SK-N-SH (cell line): ENCODE results near the gene OXER1. TPM values are rescaled to one million over a fixed set of nuclear protein-coding genes. Genes with fewer than 3 reads are reported as not detected.

Source experiments
- CTCF ChIA-PET: fragments of 300-600, 350-600 bp; formaldehyde crosslinking; extraction: SDS; loops from one replicate; lab custom pipeline; 2021; lab: Yijun Ruan, JAX
- POLR2A ChIA-PET: fragments of 350-600 bp; sonication (Branson Sonifier 250); formaldehyde crosslinking; extraction: SDS; loops from one replicate; lab custom pipeline; 2020; ENCODE audit warnings: antibody characterized with exemption, inconsistent platforms; lab: Yijun Ruan, JAX
- DNase-seq: peaks from one replicate; pipeline ENCODE4 v3.0.0; 2012
- H2AFZ ChIP-seq: fragments of 200-600 bp; sonication (generic); 2 replicates; pipeline ENCODE4 v1.8.1; 2016; ENCODE audit warnings: antibody characterized with exemption, mild to moderate bottlenecking, low read depth
- H3F3A ChIP-seq: fragments of 200-600 bp; sonication (generic); replicated peaks from 2 replicates; pipeline ENCODE3; 2016; ENCODE audit warnings: antibody characterized with exemption, mild to moderate bottlenecking; ENCODE audit not compliant: insufficient read depth
- H3K27ac ChIP-seq, 2 experiments: fragments of 200-500 bp in 1 of 2; fragments of 200-600 bp in 1 of 2; sonication (Bioruptor generic) in 1 of 2; sonication (generic), shearing (Covaris generic) in 1 of 2; 2 replicates each; pipeline versions ENCODE4 v1.5.1 to v1.6.1; 2014 to 2016; ENCODE audit warnings: low read depth in 2 of 2, inconsistent platforms in 1 of 2, low read length in 1 of 2, mild to moderate bottlenecking in 1 of 2, mixed read lengths in 1 of 2
- H3K27me3 ChIP-seq: fragments of 200-600 bp; sonication (generic), shearing (Covaris generic); 2 replicates; pipeline ENCODE4 v1.6.1; 2016; ENCODE audit warnings: mixed run types; ENCODE audit not compliant: insufficient read depth
- H3K36me3 ChIP-seq, 2 experiments: fragments of 200-500 bp in 1 of 2; fragments of 200-600 bp in 1 of 2; sonication (Bioruptor generic) in 1 of 2; sonication (generic) in 1 of 2; replicated peaks in 1 of 2; 2 replicates each; pipeline versions ENCODE3 to v1.5.1; 2014 to 2016; ENCODE audit warnings: low read length in 1 of 2, mild to moderate bottlenecking in 1 of 2; ENCODE audit not compliant: insufficient read depth in 2 of 2, control insufficient read depth in 1 of 2
- H3K4me1 ChIP-seq, 2 experiments: fragments of 200-500 bp in 1 of 2; fragments of 200-600 bp in 1 of 2; sonication (Bioruptor generic) in 1 of 2; sonication (generic), shearing (Covaris generic) in 1 of 2; 2 replicates each; pipeline versions ENCODE4 v1.5.1 to v1.6.1; 2014 to 2016; ENCODE audit warnings: low read depth in 1 of 2, low read length in 1 of 2, mixed run types in 1 of 2; ENCODE audit not compliant: insufficient read depth in 2 of 2, control insufficient read depth in 1 of 2
- H3K4me2 ChIP-seq: fragments of 200-600 bp; sonication (generic), shearing (Covaris generic); 2 replicates; pipeline ENCODE4 v1.6.1; 2017; ENCODE audit warnings: mixed run types
- H3K4me3 ChIP-seq, 2 experiments: fragments of 200-500 bp in 1 of 2; fragments of 200-600 bp in 1 of 2; sonication (Bioruptor generic) in 1 of 2; sonication (generic), shearing (Covaris generic) in 1 of 2; 2 replicates each; pipeline versions ENCODE4 v1.5.1 to v1.8.1; 2014 to 2016; ENCODE audit warnings: low read depth in 2 of 2, inconsistent platforms in 1 of 2, low read length in 1 of 2, mild to moderate bottlenecking in 1 of 2, mixed read lengths in 1 of 2, moderate library complexity in 1 of 2
- H3K79me2 ChIP-seq: fragments of 200-600 bp; sonication (generic); 2 replicates; pipeline ENCODE4 v1.8.1; 2017; ENCODE audit warnings: mild to moderate bottlenecking; ENCODE audit not compliant: insufficient read depth
- H3K9ac ChIP-seq: fragments of 200-600 bp; sonication (generic); 2 replicates; pipeline ENCODE4 v1.6.1; 2017; ENCODE audit warnings: mixed run types
- H3K9me2 ChIP-seq: fragments of 200-600 bp; sonication (generic); 2 replicates; pipeline ENCODE4 v1.6.1; 2017; ENCODE audit warnings: mixed run types
- H3K9me3 ChIP-seq: fragments of 200-600 bp; sonication (generic); 2 replicates; pipeline ENCODE4 v1.6.1; 2017; ENCODE audit warnings: mixed run types, mild to moderate bottlenecking, moderate library complexity
- H4K20me1 ChIP-seq: fragments of 200-600 bp; sonication (generic); 2 replicates; pipeline ENCODE4 v1.6.1; 2017; ENCODE audit warnings: mild to moderate bottlenecking, mixed run types; ENCODE audit not compliant: insufficient read depth
- CHD2 ChIP-seq: fragments of 150-350 bp; IDR thresholded peaks from 2 replicates; pipeline ENCODE4 v1.6.1; 2018; ENCODE audit warnings: low read length; ENCODE audit not compliant: partially characterized antibody
- EP300 ChIP-seq, 2 experiments: IDR thresholded peaks; 2 replicates each; pipeline versions ENCODE4 v1.4.0 to v1.6.1; 2012; ENCODE audit warnings: borderline replicate concordance in 1 of 2, low read depth in 1 of 2, low read length in 1 of 2
- FOXM1 ChIP-seq: IDR thresholded peaks from 2 replicates; pipeline ENCODE4 v1.4.0; 2012; ENCODE audit warnings: low read depth, mild to moderate bottlenecking
- GABPA ChIP-seq: IDR thresholded peaks from 2 replicates; pipeline ENCODE4 v1.4.0; 2012; ENCODE audit warnings: low read depth, mild to moderate bottlenecking
- GATA2 ChIP-seq: sonication (generic); formaldehyde crosslinking; IDR thresholded peaks from 2 replicates; pipeline ENCODE4 v1.5.0; 2020; ENCODE audit warnings: mild to moderate bottlenecking, missing genetic modification reagents
- JUND ChIP-seq: IDR thresholded peaks from 2 replicates; pipeline ENCODE4 v1.4.0; 2012
- MEF2A ChIP-seq: IDR thresholded peaks from 2 replicates; pipeline ENCODE4 v1.4.0; 2012; ENCODE audit warnings: low read depth, borderline replicate concordance
- NRF1 ChIP-seq: IDR thresholded peaks from 2 replicates; pipeline ENCODE4 v1.6.1; 2012; ENCODE audit warnings: low read depth, mild to moderate bottlenecking, low read length
- POLR2AphosphoS5 ChIP-seq: IDR thresholded peaks from 2 replicates; pipeline ENCODE4 v1.6.1; 2012; ENCODE audit warnings: low read depth, low read length
- RAD21 ChIP-seq: IDR thresholded peaks from 2 replicates; pipeline ENCODE4 v1.6.1; 2012; ENCODE audit warnings: mild to moderate bottlenecking, low read length
- RFX5 ChIP-seq: IDR thresholded peaks from 2 replicates; pipeline ENCODE4 v1.6.1; 2012; ENCODE audit warnings: mild to moderate bottlenecking, improper control_type of control experiment, low read length
- YY1 ChIP-seq: IDR thresholded peaks from 2 replicates; pipeline ENCODE4 v1.4.0; 2012; ENCODE audit warnings: low read depth, mild to moderate bottlenecking
- WGBS: methylation state at CpG from one replicate; pipeline ENCODE4 v1.1.6; 2017; ENCODE audit warnings: low lambda C conversion rate; 5-methylcytosine and 5-hydroxymethylcytosine counted together
- polyA plus RNA-seq, 3 experiments: library from polyadenylated mRNA; depleted of rRNA; stranded (reverse); fragments of >200 nt; gene quantifications; 2 replicates each; pipeline ENCODE4 v1.2.3, GENCODE V29; 2012
- TF ChIP-seq, protein P1 (sequence below): IDR thresholded peaks from 2 replicates; pipeline ENCODE4 v1.4.0; 2012; ENCODE audit warnings: low read depth, borderline replicate concordance
- TF ChIP-seq, protein P2 (sequence below): IDR thresholded peaks from 2 replicates; pipeline ENCODE4 v1.4.0; 2012; ENCODE audit warnings: low read depth
- TF ChIP-seq, protein P3 (sequence below): fragments of 150-350 bp; IDR thresholded peaks from 2 replicates; pipeline ENCODE4 v1.6.1; 2017; ENCODE audit warnings: antibody characterized with exemption, low read length, low read depth, borderline replicate concordance
- TF ChIP-seq, protein P4 (sequence below): fragments of 200-600 bp; sonication (generic); IDR thresholded peaks from 2 replicates; pipeline ENCODE4 v1.6.1; 2017; ENCODE audit warnings: antibody characterized with exemption, mild to moderate bottlenecking, moderate library complexity
- TF ChIP-seq, protein P5 (sequence below): IDR thresholded peaks from 2 replicates; pipeline ENCODE4 v1.6.1; 2012; ENCODE audit warnings: mild to moderate bottlenecking, low read depth, low read length, moderate library complexity

Gene OXER1
- polyA plus RNA-seq, 1 of the 3 experiments (the other 2 are of a cell fraction), result not detected

DNA sequence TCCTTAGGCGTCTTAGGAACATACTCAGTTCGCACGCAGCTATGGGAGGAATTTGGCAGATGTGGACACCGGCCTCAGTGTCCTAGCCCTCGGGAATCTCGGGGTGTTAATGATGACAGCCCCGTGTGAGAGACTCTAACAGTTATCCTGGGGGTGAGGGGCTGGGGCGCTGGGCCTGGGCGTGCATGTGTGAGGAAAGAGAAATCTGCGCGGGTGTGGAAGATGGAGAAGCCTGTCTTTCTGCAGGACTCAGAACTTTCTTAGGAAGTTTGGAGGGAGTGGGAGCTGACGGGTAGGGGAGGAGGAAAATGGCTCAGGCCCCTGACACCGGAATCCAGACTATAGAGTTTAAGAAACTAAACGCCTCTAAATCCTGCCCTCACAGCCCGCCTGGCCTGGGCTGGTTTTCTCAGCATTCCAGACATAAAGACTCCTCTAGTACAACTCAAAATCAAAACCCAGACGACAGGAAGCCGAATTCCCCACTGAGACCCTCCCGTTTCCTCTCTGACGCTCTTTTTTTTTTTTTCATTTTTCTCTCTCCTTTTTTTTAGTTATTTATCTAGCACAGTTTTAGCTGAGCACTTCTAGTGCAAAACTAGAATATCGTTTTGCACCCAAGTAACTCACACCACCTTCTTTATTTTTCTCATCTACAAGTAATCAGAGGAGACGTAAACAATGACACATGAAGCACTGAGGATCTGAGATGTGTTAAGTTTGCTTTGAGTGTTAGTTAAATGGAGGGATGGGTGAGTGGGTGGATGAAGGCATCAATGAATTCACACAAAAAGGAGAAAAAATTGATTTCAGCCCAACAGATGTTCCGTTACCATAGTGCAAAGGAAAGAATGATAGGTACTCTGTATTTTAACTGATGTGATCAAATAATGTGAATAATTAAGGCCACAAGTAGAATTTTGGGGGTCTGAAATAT lies 29.7 kb upstream of the OXER1 start:
- CTCF ChIA-PET, result interaction anchor here (0.9 to 1.1 kb wide), 2 partner anchors 16 to 130 kb away, joined by 3 to 4 read pairs; no protein-coding TSS in a partner anchor
- no peaks in the 10 kb centered on the region for H3K9me3 ChIP-seq
- peaks cover 0 to 4% of the 10 kb centered on the region in 2 experiments; a peak in 1 of 4 replicates for H3K4me1 ChIP-seq
- H4K20me1 ChIP-seq, result no peaks in the 10 kb centered on the region
- H3K27ac ChIP-seq, result no peak overlapping the region
- H3K4me3 ChIP-seq, result no peak overlapping the region
- WGBS, result 89% methylated on average over 22 of the region's 22 CpGs
- H3K79me2 ChIP-seq, result no peaks in the 10 kb centered on the region
- no peaks in the 10 kb centered on the region for H3K9me2 ChIP-seq
- POLR2A ChIA-PET, result no interaction called here
- no peak overlapping the region for H2AFZ ChIP-seq
- TF ChIP-seq RAD21, result no peak
- TF ChIP-seq, protein P1, sequence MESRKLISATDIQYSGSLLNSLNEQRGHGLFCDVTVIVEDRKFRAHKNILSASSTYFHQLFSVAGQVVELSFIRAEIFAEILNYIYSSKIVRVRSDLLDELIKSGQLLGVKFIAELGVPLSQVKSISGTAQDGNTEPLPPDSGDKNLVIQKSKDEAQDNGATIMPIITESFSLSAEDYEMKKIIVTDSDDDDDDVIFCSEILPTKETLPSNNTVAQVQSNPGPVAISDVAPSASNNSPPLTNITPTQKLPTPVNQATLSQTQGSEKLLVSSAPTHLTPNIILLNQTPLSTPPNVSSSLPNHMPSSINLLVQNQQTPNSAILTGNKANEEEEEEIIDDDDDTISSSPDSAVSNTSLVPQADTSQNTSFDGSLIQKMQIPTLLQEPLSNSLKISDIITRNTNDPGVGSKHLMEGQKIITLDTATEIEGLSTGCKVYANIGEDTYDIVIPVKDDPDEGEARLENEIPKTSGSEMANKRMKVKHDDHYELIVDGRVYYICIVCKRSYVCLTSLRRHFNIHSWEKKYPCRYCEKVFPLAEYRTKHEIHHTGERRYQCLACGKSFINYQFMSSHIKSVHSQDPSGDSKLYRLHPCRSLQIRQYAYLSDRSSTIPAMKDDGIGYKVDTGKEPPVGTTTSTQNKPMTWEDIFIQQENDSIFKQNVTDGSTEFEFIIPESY, result no peak
- TF ChIP-seq GATA2 (CRISPR knock-in tag), result no peak
- no peak for TF ChIP-seq EP300 (IDR thresholded peaks at IDR 0.05; ENCODE audit: borderline replicate concordance in 1 of 2, low read depth in 1 of 2, low read length in 1 of 2)
- no peak for TF ChIP-seq CHD2
- TF ChIP-seq, protein P2, sequence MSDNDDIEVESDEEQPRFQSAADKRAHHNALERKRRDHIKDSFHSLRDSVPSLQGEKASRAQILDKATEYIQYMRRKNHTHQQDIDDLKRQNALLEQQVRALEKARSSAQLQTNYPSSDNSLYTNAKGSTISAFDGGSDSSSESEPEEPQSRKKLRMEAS, result no peak
- no peak for TF ChIP-seq MEF2A
- no peak for TF ChIP-seq JUND
- TF ChIP-seq GABPA, result no peak
- no peak for TF ChIP-seq FOXM1
- TF ChIP-seq, protein P3, sequence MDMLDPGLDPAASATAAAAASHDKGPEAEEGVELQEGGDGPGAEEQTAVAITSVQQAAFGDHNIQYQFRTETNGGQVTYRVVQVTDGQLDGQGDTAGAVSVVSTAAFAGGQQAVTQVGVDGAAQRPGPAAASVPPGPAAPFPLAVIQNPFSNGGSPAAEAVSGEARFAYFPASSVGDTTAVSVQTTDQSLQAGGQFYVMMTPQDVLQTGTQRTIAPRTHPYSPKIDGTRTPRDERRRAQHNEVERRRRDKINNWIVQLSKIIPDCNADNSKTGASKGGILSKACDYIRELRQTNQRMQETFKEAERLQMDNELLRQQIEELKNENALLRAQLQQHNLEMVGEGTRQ, result no peak
- TF ChIP-seq NRF1, result no peak
- TF ChIP-seq, protein P4, sequence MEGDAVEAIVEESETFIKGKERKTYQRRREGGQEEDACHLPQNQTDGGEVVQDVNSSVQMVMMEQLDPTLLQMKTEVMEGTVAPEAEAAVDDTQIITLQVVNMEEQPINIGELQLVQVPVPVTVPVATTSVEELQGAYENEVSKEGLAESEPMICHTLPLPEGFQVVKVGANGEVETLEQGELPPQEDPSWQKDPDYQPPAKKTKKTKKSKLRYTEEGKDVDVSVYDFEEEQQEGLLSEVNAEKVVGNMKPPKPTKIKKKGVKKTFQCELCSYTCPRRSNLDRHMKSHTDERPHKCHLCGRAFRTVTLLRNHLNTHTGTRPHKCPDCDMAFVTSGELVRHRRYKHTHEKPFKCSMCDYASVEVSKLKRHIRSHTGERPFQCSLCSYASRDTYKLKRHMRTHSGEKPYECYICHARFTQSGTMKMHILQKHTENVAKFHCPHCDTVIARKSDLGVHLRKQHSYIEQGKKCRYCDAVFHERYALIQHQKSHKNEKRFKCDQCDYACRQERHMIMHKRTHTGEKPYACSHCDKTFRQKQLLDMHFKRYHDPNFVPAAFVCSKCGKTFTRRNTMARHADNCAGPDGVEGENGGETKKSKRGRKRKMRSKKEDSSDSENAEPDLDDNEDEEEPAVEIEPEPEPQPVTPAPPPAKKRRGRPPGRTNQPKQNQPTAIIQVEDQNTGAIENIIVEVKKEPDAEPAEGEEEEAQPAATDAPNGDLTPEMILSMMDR, result no peak
- no peak for TF ChIP-seq RFX5
- no peak for TF ChIP-seq YY1
- TF ChIP-seq, protein P5, sequence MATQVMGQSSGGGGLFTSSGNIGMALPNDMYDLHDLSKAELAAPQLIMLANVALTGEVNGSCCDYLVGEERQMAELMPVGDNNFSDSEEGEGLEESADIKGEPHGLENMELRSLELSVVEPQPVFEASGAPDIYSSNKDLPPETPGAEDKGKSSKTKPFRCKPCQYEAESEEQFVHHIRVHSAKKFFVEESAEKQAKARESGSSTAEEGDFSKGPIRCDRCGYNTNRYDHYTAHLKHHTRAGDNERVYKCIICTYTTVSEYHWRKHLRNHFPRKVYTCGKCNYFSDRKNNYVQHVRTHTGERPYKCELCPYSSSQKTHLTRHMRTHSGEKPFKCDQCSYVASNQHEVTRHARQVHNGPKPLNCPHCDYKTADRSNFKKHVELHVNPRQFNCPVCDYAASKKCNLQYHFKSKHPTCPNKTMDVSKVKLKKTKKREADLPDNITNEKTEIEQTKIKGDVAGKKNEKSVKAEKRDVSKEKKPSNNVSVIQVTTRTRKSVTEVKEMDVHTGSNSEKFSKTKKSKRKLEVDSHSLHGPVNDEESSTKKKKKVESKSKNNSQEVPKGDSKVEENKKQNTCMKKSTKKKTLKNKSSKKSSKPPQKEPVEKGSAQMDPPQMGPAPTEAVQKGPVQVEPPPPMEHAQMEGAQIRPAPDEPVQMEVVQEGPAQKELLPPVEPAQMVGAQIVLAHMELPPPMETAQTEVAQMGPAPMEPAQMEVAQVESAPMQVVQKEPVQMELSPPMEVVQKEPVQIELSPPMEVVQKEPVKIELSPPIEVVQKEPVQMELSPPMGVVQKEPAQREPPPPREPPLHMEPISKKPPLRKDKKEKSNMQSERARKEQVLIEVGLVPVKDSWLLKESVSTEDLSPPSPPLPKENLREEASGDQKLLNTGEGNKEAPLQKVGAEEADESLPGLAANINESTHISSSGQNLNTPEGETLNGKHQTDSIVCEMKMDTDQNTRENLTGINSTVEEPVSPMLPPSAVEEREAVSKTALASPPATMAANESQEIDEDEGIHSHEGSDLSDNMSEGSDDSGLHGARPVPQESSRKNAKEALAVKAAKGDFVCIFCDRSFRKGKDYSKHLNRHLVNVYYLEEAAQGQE, result no peak
- TF ChIP-seq POLR2AphosphoS5, result no peak
- no peak overlapping the region for H3K9ac ChIP-seq
- peak; percentile 42 for DNase-seq
- H3K36me3 ChIP-seq, result no peaks in the 10 kb centered on the region
- H3K4me2 ChIP-seq, result no peak overlapping the region
- H3F3A ChIP-seq, result no peaks in the 10 kb centered on the region
- H3K27me3 ChIP-seq, result no peaks in the 10 kb centered on the region
